ENCODE results near the gene BTG1. TPM values are rescaled to one million over a fixed set of nuclear protein-coding genes. Genes with fewer than 3 reads are reported as not detected.

The BTG1 gene
- total and polyA plus RNA-seq, 7 donors, result 41.0 to 82.3 (median 54.8) TPM

GRCh38 chr12:92178340-92178739 lies 32.7 kb upstream of the BTG1 start:
- intact Hi-C loops (cut with DNase I), result no loop called here
- no peaks in the 10 kb centered on the region for H3K27me3 ChIP-seq
- TF ChIP-seq POLR2AphosphoS5 (IDR thresholded peaks at IDR 0.05), result no peak
- H3K9me3 ChIP-seq, result no peaks in the 10 kb centered on the region
- H3K4me1 ChIP-seq, result no peaks in the 10 kb centered on the region
- no peak overlapping the region for H3K27ac ChIP-seq
- no peak for DNase-seq
- no peak overlapping the region for H3K4me3 ChIP-seq
- WGBS, 2 donors, result 91 to 94% methylated on average over 1 of the region's 1 CpG
- H3K36me3 ChIP-seq, result no peaks in the 10 kb centered on the region

DNA sequence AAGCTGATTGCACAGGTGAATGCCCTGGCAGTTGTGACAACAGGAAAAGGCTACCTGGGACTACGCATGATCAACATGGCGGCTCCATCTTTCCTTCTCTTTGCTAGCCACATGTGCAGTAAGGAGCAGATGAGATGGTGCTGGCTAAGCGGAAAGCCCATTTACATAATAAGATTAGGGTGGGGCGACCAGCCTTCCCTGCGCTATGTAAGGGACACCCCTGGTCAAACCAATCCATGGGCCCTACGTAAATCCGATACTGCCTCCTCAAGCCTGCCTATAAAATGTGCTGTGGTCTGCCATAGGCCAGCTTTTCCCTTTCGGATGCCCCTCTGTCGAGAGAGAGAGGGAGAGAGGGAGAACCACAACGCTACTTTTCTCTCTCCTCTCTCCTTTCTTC lies 31.0 kb upstream of the BTG1 start:
- Histone ChIP-seq H3K4me1 (no peaks in the 10 kb centered on the region), H3K27ac (no peak overlapping the region), H3K9me3 (no peaks in the 10 kb centered on the region), H3K4me3 (no peak overlapping the region), H3K36me3 (no peaks in the 10 kb centered on the region), H3K27me3 (no peaks in the 10 kb centered on the region)
- intact Hi-C loops (cut with DNase I), result no loop called here
- DNase-seq, result no peak
- 96 to 98% methylated on average over 10 of the region's 10 CpGs for WGBS, 2 donors
- TF ChIP-seq POLR2A (IDR thresholded peaks at IDR 0.05) (no peak), POLR2AphosphoS5 (IDR thresholded peaks at IDR 0.05) (no peak), CTCF (IDR thresholded peaks at IDR 0.05) (no peak), EP300 (IDR thresholded peaks at IDR 0.05) (no peak)

DNA sequence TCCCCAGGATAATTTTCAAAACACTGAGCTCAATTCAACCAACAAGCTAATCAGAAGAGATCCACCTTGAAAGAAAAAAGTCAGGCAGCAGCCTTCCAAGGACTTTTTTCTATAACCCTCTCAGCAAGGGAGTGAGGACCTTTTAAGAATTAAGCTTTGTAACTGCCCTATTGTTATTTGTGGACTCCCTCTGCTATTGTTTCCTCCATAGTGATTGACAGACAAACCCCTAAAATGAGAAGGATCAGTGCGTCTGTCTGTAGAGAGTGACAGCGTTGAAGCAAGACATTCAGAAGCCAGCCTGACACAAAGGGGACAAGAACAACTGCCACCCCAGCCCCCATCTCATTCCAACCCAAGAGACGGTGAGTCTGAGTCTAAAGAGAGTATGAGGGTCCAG lies 30.3 kb upstream of the BTG1 start:
- no peak for TF ChIP-seq POLR2AphosphoS5 (IDR thresholded peaks at IDR 0.05)
- no peak for TF ChIP-seq POLR2A (IDR thresholded peaks at IDR 0.05)
- TF ChIP-seq EP300 (IDR thresholded peaks at IDR 0.05), result no peak
- no peak for TF ChIP-seq CTCF (IDR thresholded peaks at IDR 0.05)
- intact Hi-C loops (cut with DNase I), result no loop called here
- Histone ChIP-seq H3K27me3 (no peaks in the 10 kb centered on the region), H3K4me1 (no peaks in the 10 kb centered on the region), H3K4me3 (no peak overlapping the region), H3K27ac (no peak overlapping the region), H3K36me3 (no peaks in the 10 kb centered on the region), H3K9me3 (no peaks in the 10 kb centered on the region)
- no peak for DNase-seq
- WGBS, 2 donors, result 95 to 98% methylated on average over 3 of the region's 3 CpGs

DNA sequence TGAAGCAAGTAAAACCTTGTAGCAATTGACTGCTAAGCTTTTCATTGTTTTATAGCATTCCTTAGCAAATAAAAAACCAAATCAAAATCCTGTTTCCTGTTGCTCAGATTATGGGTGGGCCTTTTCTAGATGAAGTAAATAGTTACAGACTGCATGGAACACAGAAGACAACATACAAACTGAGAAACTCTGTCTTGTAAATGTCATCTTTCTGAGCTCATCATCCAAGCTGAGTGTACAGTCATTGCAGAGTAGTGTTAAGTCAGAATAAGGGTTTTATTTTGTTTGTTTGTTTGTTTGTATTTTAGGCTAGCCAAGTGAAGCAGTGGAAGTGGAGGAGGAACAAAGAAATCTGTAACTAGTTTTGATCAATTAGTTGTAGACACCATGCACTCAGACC lies 24.4 kb upstream of the BTG1 start:
- H3K27ac ChIP-seq, result no peak overlapping the region

GRCh38 chr12:92167075-92167474 lies 21.4 kb upstream of the BTG1 start:
- TF ChIP-seq EP300 (IDR thresholded peaks at IDR 0.05) (no peak), POLR2AphosphoS5 (IDR thresholded peaks at IDR 0.05) (no peak), POLR2A (IDR thresholded peaks at IDR 0.05) (no peak), CTCF (IDR thresholded peaks at IDR 0.05) (no peak)
- H3K9me3 ChIP-seq, result no peaks in the 10 kb centered on the region

More for the DNA sequence above, 24.4 kb upstream of the BTG1 start:
- no peak for TF ChIP-seq POLR2AphosphoS5 (IDR thresholded peaks at IDR 0.05)
- no peak for DNase-seq
- Histone ChIP-seq H3K4me1 (no peaks in the 10 kb centered on the region), H3K4me3 (no peak overlapping the region), H3K9me3 (no peaks in the 10 kb centered on the region), H3K27me3 (no peaks in the 10 kb centered on the region), H3K36me3 (no peaks in the 10 kb centered on the region)
- intact Hi-C loops (cut with DNase I), result no loop called here

DNA sequence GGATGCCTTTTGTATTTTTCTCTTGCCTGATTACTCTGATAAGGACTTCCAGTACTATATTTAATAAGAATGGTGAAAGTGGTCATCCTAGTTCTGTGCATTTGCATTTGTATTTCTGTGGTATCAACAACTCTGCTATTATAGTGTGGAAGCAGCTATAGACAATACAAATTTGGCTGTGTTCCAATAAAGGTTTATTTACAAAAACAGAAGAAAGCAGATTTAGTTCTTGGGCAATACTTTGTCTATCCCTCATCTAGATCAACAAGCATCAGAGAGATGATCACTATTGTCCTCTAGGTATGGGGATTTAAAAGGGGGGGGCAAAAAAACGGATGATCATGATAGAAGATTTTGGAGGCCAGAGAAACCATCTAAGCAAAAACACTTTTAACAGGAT lies 19.1 kb upstream of the BTG1 start:
- no peak for TF ChIP-seq POLR2AphosphoS5 (IDR thresholded peaks at IDR 0.05)
- no peak for TF ChIP-seq CTCF (IDR thresholded peaks at IDR 0.05)
- TF ChIP-seq POLR2A (IDR thresholded peaks at IDR 0.05), result no peak
- no peak for TF ChIP-seq EP300 (IDR thresholded peaks at IDR 0.05)
- WGBS, 2 donors, result 85 to 91% methylated on average over 1 of the region's 1 CpG
- Histone ChIP-seq H3K36me3 (no peaks in the 10 kb centered on the region), H3K27me3 (no peaks in the 10 kb centered on the region), H3K4me1 (no peaks in the 10 kb centered on the region), H3K9me3 (no peaks in the 10 kb centered on the region), H3K4me3 (no peak overlapping the region), H3K27ac (no peak overlapping the region)
- DNase-seq, result no peak
- intact Hi-C loops (cut with DNase I), result no loop called here

More at GRCh38 chr12:92167075-92167474, 21.4 kb upstream of the BTG1 start:
- H3K4me3 ChIP-seq, result no peak overlapping the region
- WGBS, 2 donors, result 85 to 98% methylated on average over 2 of the region's 2 CpGs
- H3K27ac ChIP-seq, result no peak overlapping the region
- DNase-seq, result no peak
- H3K36me3 ChIP-seq, result no peaks in the 10 kb centered on the region
- H3K4me1 ChIP-seq, result no peaks in the 10 kb centered on the region
- intact Hi-C loops (cut with DNase I), result no loop called here
- no peaks in the 10 kb centered on the region for H3K27me3 ChIP-seq

Measured in sigmoid colon (tissue), 7 donors.